Karpas-422 (cell line): ENCODE measurements around the gene ME3. TPM values are rescaled to one million over a fixed set of nuclear protein-coding genes. Genes with fewer than 3 reads are reported as not detected.

Experiments used
- DNase-seq: peaks from one replicate; pipeline ENCODE4 v3.0.0-alpha.2; 2015
- H2AFZ ChIP-seq: fragments of 200-600 bp; sonication (generic); 2 replicates; pipeline ENCODE4 v1.6.1; 2014; ENCODE audit warnings: antibody characterized with exemption, low read length, mixed read lengths
- H3K27ac ChIP-seq: fragments of 200-600 bp; sonication (generic); 2 replicates; pipeline ENCODE4 v1.5.1; 2014; ENCODE audit warnings: mild to moderate bottlenecking, low read length, moderate library complexity
- H3K27me3 ChIP-seq: fragments of 200-600 bp; sonication (generic); 2 replicates; pipeline ENCODE4 v1.6.1; 2014; ENCODE audit warnings: low read length, mixed read lengths
- H3K36me3 ChIP-seq: fragments of 200-600 bp; sonication (generic); 2 replicates; pipeline ENCODE4 v1.6.1; 2014; ENCODE audit warnings: low read length, mixed read lengths; ENCODE audit not compliant: insufficient read depth
- H3K4me1 ChIP-seq: fragments of 200-600 bp; sonication (generic); 2 replicates; pipeline ENCODE4 v1.6.1; 2014; ENCODE audit warnings: mild to moderate bottlenecking, low read length, mixed read lengths
- H3K4me2 ChIP-seq: fragments of 200-600 bp; sonication (generic); 2 replicates; pipeline ENCODE4 v1.6.1; 2014; ENCODE audit warnings: low read length, low read depth, mild to moderate bottlenecking; ENCODE audit not compliant: poor library complexity, severe bottlenecking
- H3K4me3 ChIP-seq: fragments of 200-600 bp; sonication (generic); 2 replicates; pipeline ENCODE4 v1.5.1; 2014; ENCODE audit warnings: mild to moderate bottlenecking, antibody characterized with exemption, low read length, mixed read lengths
- H3K79me2 ChIP-seq: fragments of 200-600 bp; sonication (generic); 2 replicates; pipeline ENCODE4 v1.6.1; 2014; ENCODE audit warnings: mild to moderate bottlenecking, low read length, mixed read lengths
- H3K9ac ChIP-seq: fragments of 200-600 bp; sonication (generic); 2 replicates; pipeline ENCODE4 v1.6.0; 2014; ENCODE audit warnings: low read length
- H3K9me2 ChIP-seq: fragments of 200-600 bp; sonication (generic), shearing (Covaris generic); replicated peaks from 2 replicates; pipeline ENCODE4 v1.6.0; 2014; ENCODE audit warnings: mild to moderate bottlenecking, low read length, moderate library complexity; ENCODE audit not compliant: insufficient read depth
- H3K9me3 ChIP-seq: fragments of 300-700, 200-600 bp; sonication (generic); 2 replicates; pipeline ENCODE4 v1.6.1; 2014; ENCODE audit warnings: low read length, mixed read lengths
- H4K20me1 ChIP-seq: fragments of 200-600 bp; sonication (generic); 2 replicates; pipeline ENCODE4 v1.6.1; 2014; ENCODE audit warnings: mild to moderate bottlenecking, antibody characterized with exemption, low read length, low read depth; ENCODE audit not compliant: insufficient read depth
- total RNA-seq: library from RNA; depleted of rRNA; stranded (reverse); fragments of >200 nt; shearing (Covaris generic); gene quantifications from 2 replicates; pipeline ENCODE4 v1.2.3, GENCODE V29; 2014; ENCODE audit warnings: low replicate concordance

Gene ME3
- total RNA-seq, 1 experiment from 2014 or later, result not detected

GRCh38 chr11:86500500-86501140 is 171.8 kb downstream of the ME3 start:
- no peak overlapping the region for H3K4me3 ChIP-seq
- H3K27me3 ChIP-seq, result no peaks in the 10 kb centered on the region; the same call in none of the 2 replicates
- H3K9ac ChIP-seq, result no peak overlapping the region
- no peaks in the 10 kb centered on the region for H3K36me3 ChIP-seq
- H3K79me2 ChIP-seq, result no peaks in the 10 kb centered on the region
- no peaks in the 10 kb centered on the region for H3K9me2 ChIP-seq
- no peaks in the 10 kb centered on the region for H3K4me1 ChIP-seq
- DNase-seq, result no peak
- no peak overlapping the region for H3K27ac ChIP-seq
- no peak overlapping the region for H2AFZ ChIP-seq
- no peak overlapping the region for H3K4me2 ChIP-seq
- H4K20me1 ChIP-seq, result no peaks in the 10 kb centered on the region
- no peaks in the 10 kb centered on the region for H3K9me3 ChIP-seq

GRCh38 chr11:86499723-86500129 is 172.7 kb downstream of the ME3 start:
- no peak for DNase-seq
- H3K9ac ChIP-seq, result no peak overlapping the region
- H3K27me3 ChIP-seq, result no peaks in the 10 kb centered on the region; the same call in 1 of the 2 replicates
- H3K4me2 ChIP-seq, result no peak overlapping the region
- H3K27ac ChIP-seq, result no peak overlapping the region
- H3K79me2 ChIP-seq, result no peaks in the 10 kb centered on the region
- H3K9me2 ChIP-seq, result no peaks in the 10 kb centered on the region
- no peaks in the 10 kb centered on the region for H3K4me1 ChIP-seq
- H3K9me3 ChIP-seq, result no peaks in the 10 kb centered on the region
- H3K4me3 ChIP-seq, result no peak overlapping the region
- H4K20me1 ChIP-seq, result no peaks in the 10 kb centered on the region
- no peaks in the 10 kb centered on the region for H3K36me3 ChIP-seq
- no peak overlapping the region for H2AFZ ChIP-seq

GRCh38 chr11:86497836-86498235 is 174.6 kb downstream of the ME3 start:
- Histone ChIP-seq H3K4me3 (no peak overlapping the region), H3K36me3 (no peaks in the 10 kb centered on the region), H3K9ac (no peak overlapping the region), H3K4me1 (no peaks in the 10 kb centered on the region), H4K20me1 (no peaks in the 10 kb centered on the region), H2AFZ (no peak overlapping the region), H3K27ac (no peak overlapping the region), H3K4me2 (no peak overlapping the region), H3K9me3 (no peaks in the 10 kb centered on the region), H3K27me3 (no peaks in the 10 kb centered on the region; the same call in 1 of the 2 replicates), H3K79me2 (no peaks in the 10 kb centered on the region), H3K9me2 (no peaks in the 10 kb centered on the region)
- DNase-seq, result no peak

GRCh38 chr11:86497310-86497709 is 175.1 kb downstream of the ME3 start:
- H3K27ac ChIP-seq, result no peak overlapping the region
- H2AFZ ChIP-seq, result no peak overlapping the region
- no peak for DNase-seq
- no peak overlapping the region for H3K9ac ChIP-seq
- no peaks in the 10 kb centered on the region; the same call in 1 of the 2 replicates for H3K27me3 ChIP-seq
- H3K9me3 ChIP-seq, result no peaks in the 10 kb centered on the region
- no peaks in the 10 kb centered on the region for H3K36me3 ChIP-seq
- H4K20me1 ChIP-seq, result no peaks in the 10 kb centered on the region
- H3K79me2 ChIP-seq, result no peaks in the 10 kb centered on the region
- H3K4me3 ChIP-seq, result no peak overlapping the region
- H3K4me1 ChIP-seq, result no peaks in the 10 kb centered on the region
- H3K4me2 ChIP-seq, result no peak overlapping the region
- no peaks in the 10 kb centered on the region for H3K9me2 ChIP-seq

- H4K20me1 ChIP-seq, result no peaks in the 10 kb centered on the region
- no peak overlapping the region for H3K4me3 ChIP-seq
- no peaks in the 10 kb centered on the region; the same call in 1 of the 2 replicates for H3K27me3 ChIP-seq
- no peak overlapping the region for H3K4me2 ChIP-seq
- no peaks in the 10 kb centered on the region for H3K9me2 ChIP-seq
- no peaks in the 10 kb centered on the region for H3K9me3 ChIP-seq
- no peak for DNase-seq
- no peak overlapping the region for H2AFZ ChIP-seq
- no peaks in the 10 kb centered on the region for H3K36me3 ChIP-seq
- H3K79me2 ChIP-seq, result no peaks in the 10 kb centered on the region
- no peaks in the 10 kb centered on the region for H3K4me1 ChIP-seq
- H3K27ac ChIP-seq, result no peak overlapping the region
- H3K9ac ChIP-seq, result no peak overlapping the region
These were observed 177.1 kb downstream of the ME3 start for GRCh38 chr11:86495351-86495750.

- Histone ChIP-seq H3K4me2 (no peak overlapping the region), H3K9me3 (no peaks in the 10 kb centered on the region), H2AFZ (no peak overlapping the region), H4K20me1 (no peaks in the 10 kb centered on the region), H3K9me2 (no peaks in the 10 kb centered on the region), H3K9ac (no peak overlapping the region), H3K36me3 (no peaks in the 10 kb centered on the region), H3K27me3 (no peaks in the 10 kb centered on the region), H3K4me1 (no peaks in the 10 kb centered on the region), H3K79me2 (no peaks in the 10 kb centered on the region), H3K4me3 (no peak overlapping the region), H3K27ac (no peak overlapping the region)
- no peak for DNase-seq
These were observed 179.9 kb downstream of the ME3 start for GRCh38 chr11:86492370-86493010.

- no peak overlapping the region for H3K27ac ChIP-seq
- H3K9me2 ChIP-seq, result no peaks in the 10 kb centered on the region
- H3K9ac ChIP-seq, result no peak overlapping the region
- no peaks in the 10 kb centered on the region for H3K4me1 ChIP-seq
- no peak overlapping the region for H2AFZ ChIP-seq
- no peaks in the 10 kb centered on the region for H3K9me3 ChIP-seq
- H3K27me3 ChIP-seq, result no peaks in the 10 kb centered on the region
- H3K36me3 ChIP-seq, result no peaks in the 10 kb centered on the region
- H3K4me2 ChIP-seq, result no peak overlapping the region
- no peaks in the 10 kb centered on the region for H3K79me2 ChIP-seq
- H4K20me1 ChIP-seq, result no peaks in the 10 kb centered on the region
- no peak overlapping the region for H3K4me3 ChIP-seq
- no peak for DNase-seq
These were observed 181.4 kb downstream of the ME3 start for GRCh38 chr11:86491027-86491426.

- Histone ChIP-seq H3K9me2 (no peaks in the 10 kb centered on the region), H4K20me1 (no peaks in the 10 kb centered on the region), H3K27ac (no peak overlapping the region), H3K4me1 (no peaks in the 10 kb centered on the region), H3K27me3 (no peaks in the 10 kb centered on the region), H3K79me2 (no peaks in the 10 kb centered on the region), H3K4me2 (no peak overlapping the region), H3K9me3 (no peaks in the 10 kb centered on the region), H3K36me3 (no peaks in the 10 kb centered on the region), H2AFZ (no peak overlapping the region), H3K4me3 (no peak overlapping the region), H3K9ac (no peak overlapping the region)
- no peak for DNase-seq
These were observed 181.8 kb downstream of the ME3 start for GRCh38 chr11:86490582-86490981.
